Suprapubic skin (tissue), 4 donors: ENCODE data around the gene HSPG2.
A peak's percentile ranks its signal among the peaks of the same experiment; 100 is the strongest.

Source experiments
- CTCF ChIP-seq, 2 donors: fragments of 200-600 bp in 1 of 2; fragments of 450-650 bp in 1 of 2; sonication (generic) in 1 of 2; IDR thresholded peaks; one replicate each; pipeline ENCODE4 v1.5.1; 2016 to 2019; ENCODE audit warnings: antibody characterized with exemption in 2 of 2, mild to moderate bottlenecking in 1 of 2, moderate library complexity in 1 of 2
- EP300 ChIP-seq: sonication (generic); formaldehyde crosslinking; IDR thresholded peaks from one replicate; pipeline ENCODE4 v1.6.1; 2017; ENCODE audit warnings: antibody characterized with exemption
- POLR2A ChIP-seq, 2 donors: fragments of 450-650 bp; IDR thresholded peaks; one replicate each; pipeline ENCODE4 v1.6.1; 2017; ENCODE audit warnings: antibody characterized with exemption in 2 of 2, mild to moderate bottlenecking in 2 of 2, moderate library complexity in 2 of 2
- POLR2AphosphoS5 ChIP-seq, 3 donors: sonication (generic); formaldehyde crosslinking; IDR thresholded peaks; one replicate each; pipeline ENCODE4 v1.6.1; 2017; ENCODE audit warnings: antibody characterized with exemption in 3 of 3

GRCh38 chr1:21814241-21814918 is 122.7 kb downstream of the HSPG2 start:
- peak; percentile 30 to 72 for TF ChIP-seq CTCF (IDR thresholded peaks at IDR 0.05)
- TF ChIP-seq EP300 = no peak
- TF ChIP-seq POLR2AphosphoS5 (IDR thresholded peaks at IDR 0.05) = no peak
- no peak for TF ChIP-seq POLR2A (IDR thresholded peaks at IDR 0.05)
